Vagina (tissue), 2 donors: ENCODE results near the gene SYCP2L. TPM values are rescaled to one million over a fixed set of nuclear protein-coding genes. Genes with fewer than 3 reads are reported as not detected.
"Not testable (repeated sequence)": the region's sequence is repeated elsewhere in the genome, so short reads cannot be mapped to it uniquely, and the experiment has no call there.

Source experiments
- DNase-seq, 2 donors: peaks; one replicate each; pipeline ENCODE4 v3.0.0-alpha.2; 2017; ENCODE audit errors: extremely low spot score in 2 of 2
- H3K27ac ChIP-seq: fragments of 200-600 bp; sonication (generic); one replicate; pipeline ENCODE4 v1.5.1; 2019
- H3K27me3 ChIP-seq: fragments of 200-600 bp; sonication (generic); one replicate; pipeline ENCODE4 v1.5.1; 2019
- H3K36me3 ChIP-seq, 2 donors: fragments of 200-600 bp; sonication (generic); one replicate each; pipeline ENCODE4 v1.5.1; 2017 to 2019
- H3K4me1 ChIP-seq: fragments of 200-600 bp; sonication (generic); one replicate; pipeline ENCODE4 v1.5.1; 2019
- H3K4me3 ChIP-seq, 2 donors: fragments of 200-600 bp; sonication (generic); 1 replicate in 1 of 2; 2 replicates in 1 of 2; pipeline ENCODE4 v1.5.1; 2016 to 2019
- H3K9me3 ChIP-seq: fragments of 200-600 bp; sonication (generic); one replicate; pipeline ENCODE4 v1.5.1; 2019
- POLR2A ChIP-seq, 2 donors: fragments of 450-650 bp; IDR thresholded peaks; one replicate each; pipeline ENCODE4 v1.6.1; 2017; ENCODE audit warnings: antibody characterized with exemption in 2 of 2, mild to moderate bottlenecking in 2 of 2, moderate library complexity in 2 of 2
- POLR2AphosphoS5 ChIP-seq, 2 donors: sonication (generic); formaldehyde crosslinking; IDR thresholded peaks; one replicate each; pipeline ENCODE4 v1.9.0; 2017; ENCODE audit warnings: antibody characterized with exemption in 2 of 2, mild to moderate bottlenecking in 2 of 2, low read depth in 1 of 2; ENCODE audit not compliant: insufficient read depth in 1 of 2
- intact Hi-C: fragments of 100-400 bp; cut with DNase I; formaldehyde crosslinking; loops from one replicate; pipeline ENCODE4 v1.15.1; 2023
- total RNA-seq: library from RNA; depleted of rRNA; stranded (reverse); fragments of >200 nt; gene quantifications from one replicate; pipeline ENCODE4 v1.2.3, GENCODE V29; 2016
- TF ChIP-seq, protein P1 (sequence below), 3 experiments: fragments of 450-650 bp in 2 of 3; fragments of 200-600 bp in 1 of 3; sonication (generic) in 1 of 3; IDR thresholded peaks; one replicate each; pipeline ENCODE4 v1.5.1; 2017 to 2019; ENCODE audit warnings: antibody characterized with exemption in 3 of 3, mild to moderate bottlenecking in 2 of 3, moderate library complexity in 2 of 3

SYCP2L gene
- total RNA-seq, 1 donor from 2014 or later, result 0.25 TPM

DNA sequence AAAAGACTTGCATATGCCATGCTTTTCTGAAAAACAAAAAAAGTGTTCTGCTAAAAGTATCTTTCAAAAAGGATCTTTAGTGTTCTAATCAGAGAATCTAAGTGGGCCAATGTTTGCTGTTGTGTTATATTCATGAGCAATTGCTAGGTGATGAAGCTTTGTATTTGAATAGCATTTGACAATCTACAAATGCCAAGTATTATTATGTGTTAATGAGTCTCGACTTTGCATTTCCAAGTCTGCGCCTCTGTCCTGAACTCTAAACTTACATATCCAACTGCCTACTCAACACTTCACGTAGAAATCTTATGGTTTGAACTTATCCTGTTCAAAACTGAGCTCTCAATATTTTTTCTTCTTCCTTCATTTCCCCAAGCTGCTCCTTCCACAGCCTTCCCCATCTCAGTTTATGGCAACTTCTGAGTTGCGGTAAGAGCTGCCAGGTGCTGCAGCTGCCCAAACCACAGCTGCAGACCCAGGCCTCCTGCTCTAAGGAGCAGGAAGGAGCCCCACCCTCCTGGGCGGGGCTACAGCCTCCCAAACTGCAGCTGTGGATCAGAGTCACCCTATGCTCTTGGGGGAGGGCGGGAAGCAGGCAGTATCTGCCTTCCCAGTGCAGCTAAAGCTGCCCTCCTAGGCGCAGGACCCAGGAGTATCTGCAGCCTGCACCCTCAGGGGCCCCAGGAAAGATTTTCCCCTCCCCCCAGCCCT, 31.8 kb upstream of the SYCP2L start:
- Histone ChIP-seq H3K36me3 (no peaks in the 10 kb centered on the region), H3K4me1 (no peaks in the 10 kb centered on the region), H3K27ac (no peak overlapping the region), H3K4me3 (no peak overlapping the region), H3K27me3 (no peaks in the 10 kb centered on the region), H3K9me3 (no peaks in the 10 kb centered on the region)
- TF ChIP-seq POLR2AphosphoS5 (IDR thresholded peaks at IDR 0.05; ENCODE audit: insufficient read depth in 1 of 2, low read depth in 1 of 2) (no peak), POLR2A (IDR thresholded peaks at IDR 0.05) (no peak)
- TF ChIP-seq, protein P1, sequence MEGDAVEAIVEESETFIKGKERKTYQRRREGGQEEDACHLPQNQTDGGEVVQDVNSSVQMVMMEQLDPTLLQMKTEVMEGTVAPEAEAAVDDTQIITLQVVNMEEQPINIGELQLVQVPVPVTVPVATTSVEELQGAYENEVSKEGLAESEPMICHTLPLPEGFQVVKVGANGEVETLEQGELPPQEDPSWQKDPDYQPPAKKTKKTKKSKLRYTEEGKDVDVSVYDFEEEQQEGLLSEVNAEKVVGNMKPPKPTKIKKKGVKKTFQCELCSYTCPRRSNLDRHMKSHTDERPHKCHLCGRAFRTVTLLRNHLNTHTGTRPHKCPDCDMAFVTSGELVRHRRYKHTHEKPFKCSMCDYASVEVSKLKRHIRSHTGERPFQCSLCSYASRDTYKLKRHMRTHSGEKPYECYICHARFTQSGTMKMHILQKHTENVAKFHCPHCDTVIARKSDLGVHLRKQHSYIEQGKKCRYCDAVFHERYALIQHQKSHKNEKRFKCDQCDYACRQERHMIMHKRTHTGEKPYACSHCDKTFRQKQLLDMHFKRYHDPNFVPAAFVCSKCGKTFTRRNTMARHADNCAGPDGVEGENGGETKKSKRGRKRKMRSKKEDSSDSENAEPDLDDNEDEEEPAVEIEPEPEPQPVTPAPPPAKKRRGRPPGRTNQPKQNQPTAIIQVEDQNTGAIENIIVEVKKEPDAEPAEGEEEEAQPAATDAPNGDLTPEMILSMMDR (IDR thresholded peaks at IDR 0.05), result no peak
- no peak for DNase-seq
- intact Hi-C loops, result no loop called here

- no peak overlapping the region for H3K27ac ChIP-seq
- H3K4me3 ChIP-seq, result no peak overlapping the region
- no peaks in the 10 kb centered on the region for H3K9me3 ChIP-seq
- intact Hi-C loops, result no loop called here
- H3K4me1 ChIP-seq, result no peaks in the 10 kb centered on the region
- H3K36me3 ChIP-seq, result no peaks in the 10 kb centered on the region
- TF ChIP-seq POLR2AphosphoS5 (IDR thresholded peaks at IDR 0.05; ENCODE audit: insufficient read depth in 1 of 2, low read depth in 1 of 2) (no peak), POLR2A (IDR thresholded peaks at IDR 0.05) (no peak)
- TF ChIP-seq, protein P1 (IDR thresholded peaks at IDR 0.05), result no peak
- H3K27me3 ChIP-seq, result no peaks in the 10 kb centered on the region
- no peak for DNase-seq
These were observed 29.6 kb upstream of the SYCP2L start for GRCh38 chr6:10857259-10857658.

DNA sequence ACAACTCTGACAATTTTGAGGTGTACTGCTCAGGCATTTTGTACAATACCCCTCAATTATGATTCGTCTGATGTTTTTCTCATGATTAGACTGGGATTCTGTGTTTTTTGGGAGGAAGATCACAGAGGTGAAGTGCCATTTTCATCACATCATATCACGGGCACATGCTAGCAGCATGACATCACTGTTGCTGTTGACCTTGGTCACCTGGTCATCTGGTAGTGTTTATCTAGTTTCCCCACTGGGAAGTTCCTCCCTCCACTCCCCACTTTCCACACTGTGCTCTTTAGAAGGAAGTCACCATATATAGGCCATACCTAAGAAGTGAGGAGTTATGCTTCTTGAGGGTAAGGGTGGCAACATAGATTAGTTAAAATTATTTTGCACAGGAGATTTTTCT, 25.8 kb upstream of the SYCP2L start:
- H3K4me3 ChIP-seq, result no peak overlapping the region
- H3K9me3 ChIP-seq, result no peaks in the 10 kb centered on the region
- no peak for TF ChIP-seq POLR2AphosphoS5 (IDR thresholded peaks at IDR 0.05; ENCODE audit: insufficient read depth in 1 of 2, low read depth in 1 of 2)
- TF ChIP-seq, protein P1 (IDR thresholded peaks at IDR 0.05), result no peak
- TF ChIP-seq POLR2A (IDR thresholded peaks at IDR 0.05), result no peak
- H3K4me1 ChIP-seq, result no peaks in the 10 kb centered on the region
- no peaks in the 10 kb centered on the region for H3K27me3 ChIP-seq
- intact Hi-C loops, result no loop called here
- H3K27ac ChIP-seq, result no peak overlapping the region
- H3K36me3 ChIP-seq, result no peaks in the 10 kb centered on the region
- no peak for DNase-seq

GRCh38 chr6:10862361-10862760, 24.5 kb upstream of the SYCP2L start:
- no peaks in the 10 kb centered on the region for H3K9me3 ChIP-seq
- intact Hi-C loops, result no loop called here
- no peak overlapping the region for H3K4me3 ChIP-seq
- TF ChIP-seq POLR2AphosphoS5 (IDR thresholded peaks at IDR 0.05; ENCODE audit: insufficient read depth in 1 of 2, low read depth in 1 of 2), result no peak
- no peak for TF ChIP-seq POLR2A (IDR thresholded peaks at IDR 0.05)
- TF ChIP-seq, protein P1 (IDR thresholded peaks at IDR 0.05), result no peak
- no peak for DNase-seq
- H3K27ac ChIP-seq, result no peak overlapping the region
- no peaks in the 10 kb centered on the region for H3K4me1 ChIP-seq
- H3K36me3 ChIP-seq, result no peaks in the 10 kb centered on the region
- H3K27me3 ChIP-seq, result no peaks in the 10 kb centered on the region

GRCh38 chr6:10863031-10863430, 23.8 kb upstream of the SYCP2L start:
- H3K36me3 ChIP-seq, H3K27ac ChIP-seq, DNase-seq, H3K4me3 ChIP-seq, intact Hi-C loops, H3K9me3 ChIP-seq, H3K27me3 ChIP-seq, H3K4me1 ChIP-seq: not testable (repeated sequence)

DNA sequence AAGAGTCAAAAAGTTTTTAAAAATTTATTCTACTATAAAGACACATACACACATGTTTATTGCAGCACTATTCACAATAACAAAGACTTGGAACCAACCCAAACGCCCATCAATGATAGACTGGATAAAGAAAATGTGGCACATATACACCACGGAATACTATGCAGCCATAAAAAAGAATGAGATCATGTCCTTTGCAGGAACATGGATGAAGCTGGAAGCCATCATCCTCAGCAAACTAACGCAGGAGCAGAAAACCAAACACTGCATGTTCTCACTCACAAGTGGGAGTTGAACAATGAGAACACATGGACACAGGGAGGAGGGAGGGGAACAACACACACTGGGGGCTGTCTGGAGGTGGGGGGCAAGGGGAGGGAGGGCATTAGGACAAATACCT, 20.1 kb upstream of the SYCP2L start:
- H3K27me3 ChIP-seq, DNase-seq, H3K4me1 ChIP-seq, H3K36me3 ChIP-seq, H3K4me3 ChIP-seq, intact Hi-C loops, H3K9me3 ChIP-seq, H3K27ac ChIP-seq: not testable (repeated sequence)
